Osteocyte (in vitro differentiated cells): ENCODE data around the gene TBCK. TPM values are rescaled to one million over a fixed set of nuclear protein-coding genes. Genes with fewer than 3 reads are reported as not detected.

Source experiments
- DNase-seq: peaks from one replicate; pipeline ENCODE4 v3.0.0; 2021; ENCODE audit warnings: mixed read lengths; ENCODE audit not compliant: unreplicated experiment; ENCODE audit errors: extremely low spot score
- H3K27ac Mint-ChIP-seq: one replicate; pipeline ENCODE4 v1.8.0; 2021; ENCODE audit warnings: mild to moderate bottlenecking, mixed read lengths; ENCODE audit not compliant: unreplicated experiment
- H3K27me3 Mint-ChIP-seq: one replicate; pipeline ENCODE4 v1.8.0; 2021; ENCODE audit warnings: mixed read lengths; ENCODE audit not compliant: unreplicated experiment
- H3K36me3 Mint-ChIP-seq: one replicate; pipeline ENCODE4 v1.8.0; 2021; ENCODE audit warnings: mixed read lengths; ENCODE audit not compliant: unreplicated experiment
- H3K4me1 Mint-ChIP-seq: one replicate; pipeline ENCODE4 v1.8.0; 2021; ENCODE audit warnings: mixed read lengths; ENCODE audit not compliant: unreplicated experiment
- H3K4me3 Mint-ChIP-seq: one replicate; pipeline ENCODE4 v1.8.0; 2021; ENCODE audit warnings: mild to moderate bottlenecking, moderate library complexity, mixed read lengths; ENCODE audit not compliant: unreplicated experiment
- H3K9me3 Mint-ChIP-seq: one replicate; pipeline ENCODE4 v1.8.0; 2021; ENCODE audit warnings: mixed read lengths; ENCODE audit not compliant: unreplicated experiment
- total RNA-seq: library from RNA; stranded (reverse); gene quantifications from 2 replicates; pipeline ENCODE4 v1.2.1, GENCODE V29; 2021
- TF ChIP-seq, protein P1 (sequence below): fragments of 200-600 bp; sonication (generic); IDR thresholded peaks from 2 replicates; pipeline ENCODE4 v1.5.0; 2021; ENCODE audit warnings: antibody characterized with exemption, mild to moderate bottlenecking, moderate library complexity

TBCK gene
- total RNA-seq, 1 donor from 2014 or later: 49.9 TPM

DNA sequence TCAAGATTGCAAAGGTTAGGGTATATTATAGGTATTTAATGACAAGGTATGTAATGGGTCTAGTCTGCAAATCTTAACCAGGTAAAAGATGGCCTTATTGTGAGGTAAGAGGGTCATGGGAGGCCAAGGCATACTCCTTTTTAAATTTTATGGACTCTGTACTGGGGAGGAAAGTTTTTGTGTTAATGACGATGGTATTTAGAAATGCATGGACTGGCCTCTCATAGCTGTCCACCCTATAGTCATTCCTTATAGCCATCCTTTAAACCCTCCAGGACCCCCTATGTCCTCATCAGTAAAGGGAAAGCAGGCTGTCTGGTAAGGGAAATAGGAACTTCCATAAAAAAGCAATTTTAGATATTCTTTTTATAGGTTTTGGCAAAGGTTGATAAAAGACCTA, 1.8 kb upstream of the TBCK start:
- no peaks in the 10 kb centered on the region for H3K27me3 Mint-ChIP-seq
- TF ChIP-seq, protein P1, sequence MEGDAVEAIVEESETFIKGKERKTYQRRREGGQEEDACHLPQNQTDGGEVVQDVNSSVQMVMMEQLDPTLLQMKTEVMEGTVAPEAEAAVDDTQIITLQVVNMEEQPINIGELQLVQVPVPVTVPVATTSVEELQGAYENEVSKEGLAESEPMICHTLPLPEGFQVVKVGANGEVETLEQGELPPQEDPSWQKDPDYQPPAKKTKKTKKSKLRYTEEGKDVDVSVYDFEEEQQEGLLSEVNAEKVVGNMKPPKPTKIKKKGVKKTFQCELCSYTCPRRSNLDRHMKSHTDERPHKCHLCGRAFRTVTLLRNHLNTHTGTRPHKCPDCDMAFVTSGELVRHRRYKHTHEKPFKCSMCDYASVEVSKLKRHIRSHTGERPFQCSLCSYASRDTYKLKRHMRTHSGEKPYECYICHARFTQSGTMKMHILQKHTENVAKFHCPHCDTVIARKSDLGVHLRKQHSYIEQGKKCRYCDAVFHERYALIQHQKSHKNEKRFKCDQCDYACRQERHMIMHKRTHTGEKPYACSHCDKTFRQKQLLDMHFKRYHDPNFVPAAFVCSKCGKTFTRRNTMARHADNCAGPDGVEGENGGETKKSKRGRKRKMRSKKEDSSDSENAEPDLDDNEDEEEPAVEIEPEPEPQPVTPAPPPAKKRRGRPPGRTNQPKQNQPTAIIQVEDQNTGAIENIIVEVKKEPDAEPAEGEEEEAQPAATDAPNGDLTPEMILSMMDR: no peak
- H3K36me3 Mint-ChIP-seq: peaks cover 6% of the 10 kb centered on the region
- peaks cover 20% of the 10 kb centered on the region for H3K4me1 Mint-ChIP-seq
- DNase-seq: no peak
- H3K4me3 Mint-ChIP-seq: no peak overlapping the region
- no peaks in the 10 kb centered on the region for H3K9me3 Mint-ChIP-seq
- no peak overlapping the region for H3K27ac Mint-ChIP-seq

DNA sequence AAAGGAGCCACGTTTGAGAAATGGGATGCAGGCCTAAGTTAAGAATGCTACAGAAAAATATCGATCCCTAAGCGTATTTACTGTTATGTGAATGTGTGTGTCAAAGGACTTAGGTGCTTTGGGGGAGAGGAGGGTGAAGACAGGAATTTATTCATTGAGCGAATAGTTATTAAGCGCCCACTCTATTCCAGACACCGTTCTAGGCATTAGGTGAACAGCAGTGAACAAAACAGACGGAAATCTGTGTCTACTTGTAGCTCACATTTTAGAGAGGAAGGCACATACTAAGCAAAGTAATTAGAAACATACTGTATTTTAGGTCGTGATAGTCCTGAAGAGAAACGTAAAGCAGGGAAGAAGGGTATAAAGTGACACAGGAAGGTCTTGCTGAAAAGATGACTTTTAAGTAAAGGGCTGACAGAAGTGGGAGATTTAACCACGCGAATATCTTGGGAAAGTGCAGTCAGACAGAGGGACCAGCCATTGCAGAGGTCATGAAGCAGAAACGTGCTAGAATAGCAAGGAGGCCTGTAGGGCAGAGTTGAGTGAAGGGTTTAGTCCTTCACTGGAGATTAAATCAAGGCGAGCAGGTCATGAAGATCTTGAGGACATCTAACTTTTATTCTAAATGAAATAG, 882 bp upstream of the TBCK start:
- Mint-ChIP-seq H3K27me3 (no peaks in the 10 kb centered on the region), H3K27ac (no peak overlapping the region), H3K9me3 (no peaks in the 10 kb centered on the region), H3K4me3 (no peak overlapping the region), H3K4me1 (peaks cover 27% of the 10 kb centered on the region), H3K36me3 (peaks cover 6% of the 10 kb centered on the region)
- no peak for DNase-seq
- TF ChIP-seq, protein P1: no peak

GRCh38 chr4:106315476-106315967, 487 bp downstream of the TBCK start:
- no peaks in the 10 kb centered on the region for H3K27me3 Mint-ChIP-seq
- peaks cover 34% of the 10 kb centered on the region for H3K4me1 Mint-ChIP-seq
- H3K9me3 Mint-ChIP-seq: no peaks in the 10 kb centered on the region
- DNase-seq: no peak
- H3K27ac Mint-ChIP-seq: no peak overlapping the region
- no peaks in the 10 kb centered on the region for H3K36me3 Mint-ChIP-seq
- no peak overlapping the region for H3K4me3 Mint-ChIP-seq
- TF ChIP-seq, protein P1: no peak

DNA sequence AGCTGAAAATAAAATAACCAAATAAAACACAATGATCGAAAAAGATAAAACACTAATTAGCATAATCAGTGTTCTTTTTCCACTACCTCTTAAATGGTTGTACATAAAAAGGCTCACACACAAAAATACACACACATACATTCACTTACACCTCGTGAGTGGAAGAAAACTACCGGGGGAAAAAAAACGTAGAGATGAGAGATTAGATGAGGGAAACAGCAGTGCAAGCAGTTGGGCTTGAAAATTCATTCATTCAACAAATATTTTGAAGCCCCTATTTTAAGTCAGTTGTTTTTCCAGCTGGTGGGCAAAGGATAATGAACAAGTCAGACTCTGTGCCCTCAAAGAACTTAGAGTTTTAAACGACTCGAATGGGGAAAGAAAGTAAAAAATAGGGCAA, 1.0 kb downstream of the TBCK start:
- TF ChIP-seq, protein P1: no peak
- peaks cover 38% of the 10 kb centered on the region for H3K4me1 Mint-ChIP-seq
- no peak overlapping the region for H3K27ac Mint-ChIP-seq
- no peaks in the 10 kb centered on the region for H3K36me3 Mint-ChIP-seq
- no peaks in the 10 kb centered on the region for H3K9me3 Mint-ChIP-seq
- no peaks in the 10 kb centered on the region for H3K27me3 Mint-ChIP-seq
- no peak overlapping the region for H3K4me3 Mint-ChIP-seq
- DNase-seq: no peak

DNA sequence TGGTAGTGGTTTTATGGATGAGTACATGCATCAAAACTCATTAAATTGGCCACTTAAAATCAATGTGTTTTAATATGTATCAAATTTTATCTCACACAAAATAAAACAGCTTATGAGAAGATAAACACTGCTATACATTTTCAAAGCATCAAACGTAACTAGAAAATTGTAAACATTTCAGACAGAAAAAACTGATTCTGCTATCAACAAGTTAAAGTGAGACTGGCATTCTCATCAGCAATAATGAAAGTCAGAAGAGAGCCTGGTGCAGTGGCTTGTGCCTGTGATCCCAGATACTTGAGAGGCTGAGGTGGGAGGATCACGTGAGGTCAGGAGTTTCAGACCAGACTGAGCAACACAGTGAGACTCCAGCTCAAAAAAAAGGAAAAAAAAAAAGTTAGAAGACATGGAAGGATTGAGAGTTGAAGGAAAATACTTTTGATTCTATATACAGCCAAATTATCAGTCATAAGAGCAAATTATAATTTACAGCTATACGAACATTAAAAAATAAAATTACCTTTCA, 2.9 kb downstream of the TBCK start:
- no peak for DNase-seq
- Mint-ChIP-seq H3K4me1 (peaks cover 33% of the 10 kb centered on the region), H3K9me3 (no peaks in the 10 kb centered on the region), H3K36me3 (peaks cover 8% of the 10 kb centered on the region), H3K27ac (peak overlapping the region; percentile 93), H3K4me3 (peak overlapping the region; percentile 8), H3K27me3 (no peaks in the 10 kb centered on the region)
- TF ChIP-seq, protein P1: no peak
